ENCODE measurements around the gene FAM163A. TPM values are rescaled to one million over a fixed set of nuclear protein-coding genes. Genes with fewer than 3 reads are reported as not detected.

Gene FAM163A
- total and polyA plus RNA-seq, 9 of the 15 experiments (the other 6 are each of a cell fraction or from before 2014, with no cell fraction given): not detected

DNA sequence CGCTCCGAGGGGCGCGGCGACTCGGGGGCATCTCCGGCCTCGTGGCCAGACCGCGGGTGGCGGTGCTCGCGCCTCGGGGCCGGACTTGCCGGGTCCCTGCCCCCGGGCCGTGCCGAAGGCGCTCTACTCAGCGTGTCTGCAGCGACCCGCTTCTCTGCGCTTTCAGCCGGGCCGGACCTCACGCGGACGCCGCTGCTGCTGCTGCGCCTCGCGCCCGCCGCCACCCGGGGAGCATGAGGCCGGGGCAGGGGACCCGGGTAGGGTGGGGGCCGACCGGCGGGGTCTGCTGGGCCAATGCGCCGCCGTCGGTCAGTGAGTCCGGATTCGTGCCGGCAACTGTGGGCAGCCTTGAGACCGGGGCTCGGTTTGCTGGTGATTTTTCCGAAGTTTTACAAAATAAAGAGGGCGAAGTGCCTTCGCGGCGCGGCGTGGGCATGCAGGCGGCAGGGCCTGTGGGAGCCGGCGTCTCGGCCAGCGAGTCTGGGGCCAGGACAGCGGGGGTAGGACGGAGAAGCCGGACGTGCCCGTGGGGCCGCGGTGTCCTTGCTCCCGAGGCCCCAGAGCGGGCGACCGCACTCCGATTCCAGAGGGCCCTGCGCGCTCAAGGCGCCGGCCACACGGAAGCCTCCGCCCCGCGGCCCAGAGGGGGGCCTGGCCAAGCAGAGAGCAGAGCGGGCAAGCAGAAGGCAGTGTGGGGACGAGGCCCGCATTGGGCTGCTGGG is 749 bp downstream of the FAM163A start:
- intact Hi-C loops (cut with micrococcal nuclease): no loop called here
- TF ChIP-seq PRMT5 (CRISPR knock-in tag; IDR thresholded peaks at IDR 0.05) (no peak), YY1 (IDR thresholded peaks at IDR 0.05; ENCODE audit: borderline replicate concordance in 1 of 3, control insufficient read depth in 1 of 3, extremely low read depth in 1 of 3, insufficient read depth in 3 of 3, insufficient read length in 1 of 3, insufficient replicate concordance in 2 of 3, low read depth in 1 of 3, low read length in 2 of 3) (no peak), RNF2 (IDR thresholded peaks at IDR 0.05) (no peak), CCAR2 (IDR thresholded peaks at IDR 0.05; ENCODE audit: low read depth, low read length) (no peak), ZNF263 (CRISPR knock-in tag; IDR thresholded peaks at IDR 0.05; ENCODE audit: borderline replicate concordance) (no peak), RFX1 (IDR thresholded peaks at IDR 0.05) (no peak), BACH1 (tag; IDR thresholded peaks at IDR 0.05) (no peak)
- TF ChIP-seq, protein P1, sequence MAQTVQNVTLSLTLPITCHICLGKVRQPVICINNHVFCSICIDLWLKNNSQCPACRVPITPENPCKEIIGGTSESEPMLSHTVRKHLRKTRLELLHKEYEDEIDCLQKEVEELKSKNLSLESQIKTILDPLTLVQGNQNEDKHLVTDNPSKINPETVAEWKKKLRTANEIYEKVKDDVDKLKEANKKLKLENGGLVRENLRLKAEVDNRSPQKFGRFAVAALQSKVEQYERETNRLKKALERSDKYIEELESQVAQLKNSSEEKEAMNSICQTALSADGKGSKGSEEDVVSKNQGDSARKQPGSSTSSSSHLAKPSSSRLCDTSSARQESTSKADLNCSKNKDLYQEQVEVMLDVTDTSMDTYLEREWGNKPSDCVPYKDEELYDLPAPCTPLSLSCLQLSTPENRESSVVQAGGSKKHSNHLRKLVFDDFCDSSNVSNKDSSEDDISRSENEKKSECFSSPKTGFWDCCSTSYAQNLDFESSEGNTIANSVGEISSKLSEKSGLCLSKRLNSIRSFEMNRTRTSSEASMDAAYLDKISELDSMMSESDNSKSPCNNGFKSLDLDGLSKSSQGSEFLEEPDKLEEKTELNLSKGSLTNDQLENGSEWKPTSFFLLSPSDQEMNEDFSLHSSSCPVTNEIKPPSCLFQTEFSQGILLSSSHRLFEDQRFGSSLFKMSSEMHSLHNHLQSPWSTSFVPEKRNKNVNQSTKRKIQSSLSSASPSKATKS (CRISPR knock-in tag; IDR thresholded peaks at IDR 0.05): no peak
- TF ChIP-seq, protein P2, sequence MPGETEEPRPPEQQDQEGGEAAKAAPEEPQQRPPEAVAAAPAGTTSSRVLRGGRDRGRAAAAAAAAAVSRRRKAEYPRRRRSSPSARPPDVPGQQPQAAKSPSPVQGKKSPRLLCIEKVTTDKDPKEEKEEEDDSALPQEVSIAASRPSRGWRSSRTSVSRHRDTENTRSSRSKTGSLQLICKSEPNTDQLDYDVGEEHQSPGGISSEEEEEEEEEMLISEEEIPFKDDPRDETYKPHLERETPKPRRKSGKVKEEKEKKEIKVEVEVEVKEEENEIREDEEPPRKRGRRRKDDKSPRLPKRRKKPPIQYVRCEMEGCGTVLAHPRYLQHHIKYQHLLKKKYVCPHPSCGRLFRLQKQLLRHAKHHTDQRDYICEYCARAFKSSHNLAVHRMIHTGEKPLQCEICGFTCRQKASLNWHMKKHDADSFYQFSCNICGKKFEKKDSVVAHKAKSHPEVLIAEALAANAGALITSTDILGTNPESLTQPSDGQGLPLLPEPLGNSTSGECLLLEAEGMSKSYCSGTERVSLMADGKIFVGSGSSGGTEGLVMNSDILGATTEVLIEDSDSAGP (CRISPR knock-in tag; IDR thresholded peaks at IDR 0.05): no peak
- TF ChIP-seq, protein P3, sequence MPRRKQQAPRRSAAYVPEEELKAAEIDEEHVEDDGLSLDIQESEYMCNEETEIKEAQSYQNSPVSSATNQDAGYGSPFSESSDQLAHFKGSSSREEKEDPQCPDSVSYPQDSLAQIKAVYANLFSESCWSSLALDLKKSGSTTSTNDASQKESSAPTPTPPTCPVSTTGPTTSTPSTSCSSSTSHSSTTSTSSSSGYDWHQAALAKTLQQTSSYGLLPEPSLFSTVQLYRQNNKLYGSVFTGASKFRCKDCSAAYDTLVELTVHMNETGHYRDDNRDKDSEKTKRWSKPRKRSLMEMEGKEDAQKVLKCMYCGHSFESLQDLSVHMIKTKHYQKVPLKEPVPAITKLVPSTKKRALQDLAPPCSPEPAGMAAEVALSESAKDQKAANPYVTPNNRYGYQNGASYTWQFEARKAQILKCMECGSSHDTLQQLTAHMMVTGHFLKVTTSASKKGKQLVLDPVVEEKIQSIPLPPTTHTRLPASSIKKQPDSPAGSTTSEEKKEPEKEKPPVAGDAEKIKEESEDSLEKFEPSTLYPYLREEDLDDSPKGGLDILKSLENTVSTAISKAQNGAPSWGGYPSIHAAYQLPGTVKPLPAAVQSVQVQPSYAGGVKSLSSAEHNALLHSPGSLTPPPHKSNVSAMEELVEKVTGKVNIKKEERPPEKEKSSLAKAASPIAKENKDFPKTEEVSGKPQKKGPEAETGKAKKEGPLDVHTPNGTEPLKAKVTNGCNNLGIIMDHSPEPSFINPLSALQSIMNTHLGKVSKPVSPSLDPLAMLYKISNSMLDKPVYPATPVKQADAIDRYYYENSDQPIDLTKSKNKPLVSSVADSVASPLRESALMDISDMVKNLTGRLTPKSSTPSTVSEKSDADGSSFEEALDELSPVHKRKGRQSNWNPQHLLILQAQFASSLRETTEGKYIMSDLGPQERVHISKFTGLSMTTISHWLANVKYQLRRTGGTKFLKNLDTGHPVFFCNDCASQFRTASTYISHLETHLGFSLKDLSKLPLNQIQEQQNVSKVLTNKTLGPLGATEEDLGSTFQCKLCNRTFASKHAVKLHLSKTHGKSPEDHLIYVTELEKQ (CRISPR knock-in tag; IDR thresholded peaks at IDR 0.05): no peak
- Histone ChIP-seq H3K4me2 (ENCODE audit: insufficient read depth, low read length) (no peak overlapping the region), H3K9me1 (ENCODE audit: control insufficient read depth, insufficient read depth, low read length) (no peaks in the 10 kb centered on the region), H3K36me3 (ENCODE audit: control insufficient read depth, insufficient read depth, low read length) (no peaks in the 10 kb centered on the region), H4K20me1 (replicated peaks; ENCODE audit: control insufficient read depth, insufficient read depth, low read length) (no peaks in the 10 kb centered on the region), H3K4me3 (no peak overlapping the region), H3K9me3 (replicated peaks; ENCODE audit: control insufficient read depth, insufficient read depth, low read depth, low read length) (no peaks in the 10 kb centered on the region), H3K4me1 (replicated peaks in 1 of 2; ENCODE audit: control insufficient read depth in 2 of 2, insufficient read depth in 2 of 2, low read length in 2 of 2) (peaks cover 0 to 15% of the 10 kb centered on the region in 2 experiments; a peak in 1 of 5 replicates), H3K79me2 (ENCODE audit: control insufficient read depth, insufficient read depth, low read length) (no peaks in the 10 kb centered on the region), H3K27me3 (ENCODE audit: control insufficient read depth in 2 of 2, insufficient read depth in 2 of 2, low read length in 2 of 2) (peaks cover 42 to 45% of the 10 kb centered on the region in 2 experiments), H2AFZ (ENCODE audit: low read depth, low read length) (no peak overlapping the region), H3K9ac (ENCODE audit: insufficient read depth in 1 of 2, low read depth in 2 of 2, low read length in 2 of 2) (no peak overlapping the region), H3K27ac (ENCODE audit: extremely low read depth, low read depth, low read length) (no peak overlapping the region)
- DNase-seq (ENCODE audit: extremely low read depth in 1 of 4, low spot score in 3 of 4): no peak
- ATAC-seq: no peak
- no TSS peak for BruUV-seq (replicated peaks)
- POLR2A ChIA-PET: no interaction called here
- in situ Hi-C loops (cut with MboI): no loop called here
- CTCF ChIA-PET (ENCODE audit: low intra/inter-chr PET ratio): no interaction called here
- WGBS (ENCODE audit: insufficient coverage, low coverage, missing lambda C conversion rate): 38% methylated on average over 43 of the region's 85 CpGs
- no peak for FAIRE-seq
